ENCODE results near the gene MDP1.
A peak's percentile ranks its signal among the peaks of the same experiment; 100 is the strongest.
"Not testable (repeated sequence)": the region's sequence is repeated elsewhere in the genome, so short reads cannot be mapped to it uniquely, and the experiment has no call there.

Gene MDP1

DNA sequence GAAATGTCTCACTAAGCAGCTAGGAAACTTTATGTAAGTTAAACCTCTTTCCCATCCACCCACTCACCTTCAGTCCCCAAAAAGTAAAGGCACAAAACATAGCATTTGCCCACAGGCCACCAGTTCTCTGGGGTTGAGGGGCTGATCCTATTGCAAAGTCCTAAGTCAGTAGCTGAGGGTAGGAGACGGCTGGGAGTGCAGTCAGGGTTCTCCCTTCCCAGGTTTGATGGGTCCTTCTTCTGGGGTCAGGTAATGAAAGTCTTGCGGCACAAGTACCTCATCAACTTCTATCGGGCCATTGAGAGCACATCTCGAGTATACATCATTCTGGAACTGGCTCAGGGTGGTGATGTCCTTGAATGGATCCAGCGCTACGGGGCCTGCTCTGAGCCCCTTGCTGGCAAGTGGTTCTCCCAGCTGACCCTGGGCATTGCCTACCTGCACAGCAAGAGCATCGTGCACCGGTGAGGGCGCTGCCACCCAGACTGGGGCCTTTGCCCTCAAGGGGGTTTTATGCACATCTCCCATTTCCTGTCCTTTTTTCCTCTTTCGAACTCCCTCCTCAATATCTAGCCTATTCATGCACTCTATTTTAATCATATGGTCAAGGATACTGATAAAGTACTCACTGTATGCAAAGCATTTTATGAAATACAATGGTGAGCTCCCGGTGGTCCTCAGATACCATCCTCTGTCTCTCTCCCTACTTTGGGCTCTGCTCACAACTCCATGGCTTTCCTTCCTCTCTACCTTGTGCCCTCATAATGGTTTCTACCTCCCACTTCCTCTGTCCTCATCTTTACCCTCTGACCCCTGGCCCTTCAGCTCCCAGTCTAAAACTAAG is 9.4 kb downstream of the MDP1 start:
- no peaks in the 10 kb centered on the region for H3K27me3 ChIP-seq (ENCODE audit: low read depth, low read length)
- H3K27ac ChIP-seq (ENCODE audit: low read length): no peak overlapping the region
- H3K36me3 ChIP-seq (ENCODE audit: control insufficient read depth in 1 of 2, insufficient read depth in 2 of 2, low read length in 2 of 2): peaks cover 52% of the 10 kb centered on the region in 2 donors

DNA sequence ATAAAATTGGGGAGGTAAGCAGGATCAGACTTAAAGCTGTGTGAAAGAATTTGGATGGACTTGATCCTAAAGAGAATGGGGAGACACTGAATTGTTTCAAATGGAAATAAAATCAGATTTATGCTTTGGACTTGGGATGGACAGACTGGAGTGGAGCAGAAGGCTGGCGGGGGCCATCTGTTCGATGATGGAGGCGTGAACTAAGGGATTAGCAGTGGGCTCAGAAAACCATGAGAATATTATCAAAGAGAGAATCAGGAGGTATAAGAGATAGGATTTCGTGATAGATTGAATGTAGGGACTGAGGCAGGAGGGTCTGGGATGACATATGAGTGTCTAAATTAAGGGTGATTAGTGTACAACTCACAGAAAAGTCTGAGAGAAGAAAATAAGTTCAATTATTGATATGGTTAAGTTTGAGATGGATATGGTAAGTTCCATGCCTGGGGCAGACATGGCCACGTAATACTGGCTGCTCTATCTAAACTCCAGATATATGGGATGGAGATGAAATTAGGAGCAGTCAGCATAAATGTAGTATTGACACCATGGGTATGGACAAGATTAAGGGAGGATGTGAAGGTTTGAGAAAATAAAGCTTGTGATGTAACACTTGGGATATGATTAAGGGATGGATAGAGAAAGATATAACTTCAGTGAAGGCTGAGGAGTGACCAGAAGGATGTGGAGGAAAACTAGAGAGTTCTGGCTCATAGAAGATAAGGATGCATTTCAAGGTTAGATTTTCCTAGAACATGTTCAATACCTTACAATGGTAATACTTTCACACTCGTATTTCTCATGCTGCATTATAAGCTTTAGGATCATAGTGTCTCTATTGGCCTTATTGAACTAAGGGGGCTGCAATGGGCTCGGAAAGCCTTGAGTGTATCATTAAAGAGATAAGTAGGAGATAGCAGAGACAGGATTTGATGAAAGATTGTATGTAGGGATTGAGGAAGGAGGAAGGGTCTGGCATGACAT is 11.4 kb downstream of the MDP1 start:
- no peak overlapping the region for H3K27ac ChIP-seq (ENCODE audit: low read length)
- peaks cover 0 to 4% of the 10 kb centered on the region in 2 donors for H3K4me1 ChIP-seq (ENCODE audit: control insufficient read depth in 1 of 2, insufficient read depth in 2 of 2, low read length in 2 of 2)
- H3K9me3 ChIP-seq (ENCODE audit: control insufficient read depth in 1 of 2, low read length in 2 of 2): no peaks in the 10 kb centered on the region
- H3K4me3 ChIP-seq (ENCODE audit: low read depth in 1 of 2, low read length in 2 of 2): no peak overlapping the region
- H3K36me3 ChIP-seq (ENCODE audit: control insufficient read depth in 1 of 2, insufficient read depth in 2 of 2, low read length in 2 of 2): peaks cover 35 to 44% of the 10 kb centered on the region in 2 donors
- H3K27me3 ChIP-seq (ENCODE audit: low read depth, low read length): no peaks in the 10 kb centered on the region

More for the DNA sequence above, 9.4 kb downstream of the MDP1 start:
- Histone ChIP-seq H3K9me3 (ENCODE audit: control insufficient read depth in 1 of 2, low read length in 2 of 2) (no peaks in the 10 kb centered on the region), H3K4me1 (ENCODE audit: control insufficient read depth in 1 of 2, insufficient read depth in 2 of 2, low read length in 2 of 2) (peaks cover 4% of the 10 kb centered on the region in 2 donors), H3K4me3 (ENCODE audit: low read depth in 1 of 2, low read length in 2 of 2) (no peak overlapping the region)

GRCh38 chr14:24203249-24203886 is 12.5 kb downstream of the MDP1 start:
- not testable (repeated sequence) for H3K9me3 ChIP-seq (ENCODE audit: control insufficient read depth in 1 of 2, low read length in 2 of 2); H3K27ac ChIP-seq (ENCODE audit: low read length); H3K4me3 ChIP-seq (ENCODE audit: low read depth in 1 of 2, low read length in 2 of 2); H3K4me1 ChIP-seq (ENCODE audit: control insufficient read depth in 1 of 2, insufficient read depth in 2 of 2, low read length in 2 of 2); H3K27me3 ChIP-seq (ENCODE audit: low read depth, low read length)
- H3K36me3 ChIP-seq (ENCODE audit: control insufficient read depth in 1 of 2, insufficient read depth in 2 of 2, low read length in 2 of 2): peaks cover 27 to 38% of the 10 kb centered on the region in 2 donors

- peaks cover 20 to 30% of the 10 kb centered on the region in 2 donors for H3K36me3 ChIP-seq (ENCODE audit: control insufficient read depth in 1 of 2, insufficient read depth in 2 of 2, low read length in 2 of 2)
- not testable (repeated sequence) for H3K4me3 ChIP-seq (ENCODE audit: low read depth in 1 of 2, low read length in 2 of 2); H3K27me3 ChIP-seq (ENCODE audit: low read depth, low read length)
Observed at GRCh38 chr14:24202538-24202937, 13.3 kb downstream of the MDP1 start.

DNA sequence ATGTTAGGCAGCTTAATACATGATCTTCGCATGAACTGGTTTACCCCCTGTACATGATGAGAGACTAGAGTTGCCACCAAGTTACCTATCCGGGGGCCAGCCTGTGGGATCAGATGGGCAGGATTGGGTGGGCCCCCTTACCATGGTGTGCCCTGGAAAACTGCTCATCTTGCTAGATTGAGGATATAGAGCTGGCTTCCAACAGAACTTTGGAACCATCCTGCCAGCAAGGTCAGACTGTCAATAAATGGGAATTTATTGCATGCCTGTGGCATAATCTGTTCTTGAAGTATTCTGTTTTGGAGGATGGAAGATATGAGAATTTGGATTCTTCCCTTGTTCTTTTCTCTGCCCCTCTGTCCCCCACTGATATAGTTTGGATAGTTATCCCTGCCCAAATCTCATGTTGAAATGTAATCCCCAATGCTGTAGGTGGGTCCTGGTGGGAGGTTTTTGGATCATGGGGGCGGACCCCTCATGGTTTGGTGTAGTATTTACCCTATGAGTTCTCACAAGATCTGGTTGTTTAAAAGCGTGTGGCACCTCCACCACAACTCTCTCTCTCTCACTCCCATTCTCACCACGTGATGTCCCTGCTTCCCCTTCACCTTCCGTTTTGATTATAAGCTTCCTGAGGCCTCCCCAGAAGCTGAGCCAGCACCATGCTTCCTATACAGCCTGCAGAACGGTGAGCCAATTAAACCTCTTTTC is 16.9 kb downstream of the MDP1 start:
- Histone ChIP-seq H3K4me3 (ENCODE audit: low read depth in 1 of 2, low read length in 2 of 2) (no peak overlapping the region), H3K27ac (ENCODE audit: low read length) (no peak overlapping the region), H3K4me1 (ENCODE audit: control insufficient read depth in 1 of 2, insufficient read depth in 2 of 2, low read length in 2 of 2) (peaks cover 14 to 21% of the 10 kb centered on the region in 2 donors), H3K36me3 (ENCODE audit: control insufficient read depth in 1 of 2, insufficient read depth in 2 of 2, low read length in 2 of 2) (peaks cover 4 to 10% of the 10 kb centered on the region in 2 donors), H3K27me3 (ENCODE audit: low read depth, low read length) (no peaks in the 10 kb centered on the region), H3K9me3 (ENCODE audit: control insufficient read depth in 1 of 2, low read length in 2 of 2) (no peaks in the 10 kb centered on the region)

More at GRCh38 chr14:24202538-24202937, 13.3 kb downstream of the MDP1 start:
- not testable (repeated sequence) for H3K27ac ChIP-seq (ENCODE audit: low read length); H3K9me3 ChIP-seq (ENCODE audit: control insufficient read depth in 1 of 2, low read length in 2 of 2); H3K4me1 ChIP-seq (ENCODE audit: control insufficient read depth in 1 of 2, insufficient read depth in 2 of 2, low read length in 2 of 2)

DNA sequence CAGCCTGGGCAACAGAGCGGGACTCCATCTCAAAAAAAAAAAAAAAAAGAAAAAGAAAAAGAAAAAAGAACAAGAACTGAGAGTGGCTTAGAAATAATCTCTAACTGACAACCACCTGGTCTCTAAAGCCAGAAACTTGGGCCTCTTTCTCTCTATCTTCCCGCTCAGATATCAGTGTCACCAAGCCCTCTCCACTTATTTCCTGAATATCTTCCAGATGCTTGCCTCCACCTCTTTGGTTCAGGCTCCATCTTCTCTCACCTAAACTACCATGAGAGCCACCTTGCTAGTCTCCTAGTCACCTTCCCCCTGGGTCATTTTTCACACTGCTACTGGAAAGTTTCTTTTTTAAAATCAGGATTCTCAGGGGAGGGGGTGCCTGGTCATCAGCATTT is 18.8 kb downstream of the MDP1 start:
- H3K27me3 ChIP-seq (ENCODE audit: low read depth, low read length): no peaks in the 10 kb centered on the region
- peaks cover 11 to 18% of the 10 kb centered on the region in 2 donors for H3K36me3 ChIP-seq (ENCODE audit: control insufficient read depth in 1 of 2, insufficient read depth in 2 of 2, low read length in 2 of 2)
- peaks cover 14 to 23% of the 10 kb centered on the region in 2 donors for H3K4me1 ChIP-seq (ENCODE audit: control insufficient read depth in 1 of 2, insufficient read depth in 2 of 2, low read length in 2 of 2)
- H3K9me3 ChIP-seq (ENCODE audit: control insufficient read depth in 1 of 2, low read length in 2 of 2): no peaks in the 10 kb centered on the region
- no peak overlapping the region for H3K27ac ChIP-seq (ENCODE audit: low read length)
- H3K4me3 ChIP-seq (ENCODE audit: low read depth in 1 of 2, low read length in 2 of 2): no peak overlapping the region

GRCh38 chr14:24196071-24197055 is 19.5 kb downstream of the MDP1 start:
- H3K9me3 ChIP-seq (ENCODE audit: control insufficient read depth in 1 of 2, low read length in 2 of 2): no peaks in the 10 kb centered on the region

DNA sequence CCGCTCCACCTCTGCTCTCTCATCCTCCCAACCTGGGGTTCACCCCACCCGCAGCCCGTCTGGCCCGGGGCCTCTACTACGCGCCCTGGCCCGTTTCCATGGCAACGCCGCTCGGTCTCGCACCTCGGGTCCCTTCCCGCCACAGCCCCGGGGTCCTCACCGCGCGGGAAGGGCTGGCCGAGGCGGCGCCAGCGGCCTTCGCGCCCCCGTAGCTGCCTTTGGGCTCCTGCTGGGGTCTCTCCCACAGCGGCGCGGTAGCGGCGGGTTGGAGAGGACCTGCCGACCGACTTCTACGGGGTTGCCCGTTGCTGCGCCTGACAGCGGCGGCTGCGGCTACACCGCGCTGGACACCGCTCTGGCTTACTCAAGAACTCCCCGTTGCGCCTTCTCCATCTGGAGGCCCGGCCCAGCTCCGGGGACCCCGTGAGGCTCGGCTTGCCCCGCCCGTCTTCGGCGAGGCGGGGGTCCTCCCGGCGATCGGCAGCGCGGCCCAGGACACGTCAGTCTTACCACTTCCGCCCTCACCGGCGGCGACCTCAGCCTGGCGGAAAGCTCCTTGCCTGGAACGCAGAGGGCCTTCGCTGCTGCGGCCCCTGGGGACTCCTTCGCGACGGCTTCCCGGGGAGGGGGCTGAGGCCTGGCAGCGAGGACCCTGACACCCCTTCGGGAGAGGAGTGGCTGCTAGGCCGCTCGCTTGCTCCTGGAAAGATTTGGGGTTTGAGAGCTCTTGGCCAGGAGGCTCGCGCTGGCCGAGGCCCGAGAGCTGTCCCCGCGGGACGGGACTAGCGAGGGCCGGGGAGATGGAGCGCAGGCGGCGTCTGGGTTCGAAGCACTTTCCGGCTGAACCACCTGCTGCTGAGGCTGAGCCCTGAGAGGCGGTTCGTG is 20.4 kb downstream of the MDP1 start, which contains the start of gene TM9SF1:
Gene TM9SF1 (minus strand): TSS at position 256 of the 885 bp plus-strand sequence. CDS start 422 bp downstream, outside the sequence.
- H3K4me1 ChIP-seq (ENCODE audit: control insufficient read depth in 1 of 2, insufficient read depth in 2 of 2, low read length in 2 of 2): peaks cover 14 to 23% of the 10 kb centered on the region in 2 donors
- peak within 1 kb of the TSS; percentile 95 for H3K27ac ChIP-seq (ENCODE audit: low read length)
- no peaks in the 10 kb centered on the region for H3K9me3 ChIP-seq (ENCODE audit: control insufficient read depth in 1 of 2, low read length in 2 of 2)
- peak within 1 kb of the TSS; percentile 79 to 93 for H3K4me3 ChIP-seq (ENCODE audit: low read depth in 1 of 2, low read length in 2 of 2)
- H3K27me3 ChIP-seq (ENCODE audit: low read depth, low read length): no peaks in the 10 kb centered on the region
- peaks cover 12 to 17% of the 10 kb centered on the region in 2 donors for H3K36me3 ChIP-seq (ENCODE audit: control insufficient read depth in 1 of 2, insufficient read depth in 2 of 2, low read length in 2 of 2)

More at GRCh38 chr14:24196071-24197055, 19.5 kb downstream of the MDP1 start:
- H3K36me3 ChIP-seq (ENCODE audit: control insufficient read depth in 1 of 2, insufficient read depth in 2 of 2, low read length in 2 of 2): peaks cover 12 to 20% of the 10 kb centered on the region in 2 donors
- H3K27ac ChIP-seq (ENCODE audit: low read length): peak overlapping the region; percentile 95
- H3K4me1 ChIP-seq (ENCODE audit: control insufficient read depth in 1 of 2, insufficient read depth in 2 of 2, low read length in 2 of 2): peaks cover 14 to 23% of the 10 kb centered on the region in 2 donors
- peak overlapping the region; percentile 79 to 93 for H3K4me3 ChIP-seq (ENCODE audit: low read depth in 1 of 2, low read length in 2 of 2)
- no peaks in the 10 kb centered on the region for H3K27me3 ChIP-seq (ENCODE audit: low read depth, low read length)

DNA sequence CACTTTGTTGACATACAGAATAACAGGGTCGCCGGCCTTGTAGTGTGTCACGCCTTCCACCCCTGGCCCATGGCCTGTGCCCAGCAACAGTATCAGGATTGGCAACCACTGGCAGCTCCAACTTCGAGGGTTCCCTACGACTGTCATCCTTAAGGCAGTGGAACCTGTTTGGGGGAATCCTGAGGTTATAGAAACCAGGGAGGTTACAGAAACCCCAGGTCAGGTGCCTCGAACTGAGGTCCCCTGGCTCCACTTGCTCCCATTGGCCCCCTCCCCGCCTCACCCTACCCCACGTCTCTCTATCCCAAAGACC is 21.0 kb downstream of the MDP1 start:
- peaks cover 14 to 23% of the 10 kb centered on the region in 2 donors for H3K4me1 ChIP-seq (ENCODE audit: control insufficient read depth in 1 of 2, insufficient read depth in 2 of 2, low read length in 2 of 2)
- no peaks in the 10 kb centered on the region for H3K27me3 ChIP-seq (ENCODE audit: low read depth, low read length)
- H3K27ac ChIP-seq (ENCODE audit: low read length): peak overlapping the region; percentile 95
- no peaks in the 10 kb centered on the region for H3K9me3 ChIP-seq (ENCODE audit: control insufficient read depth in 1 of 2, low read length in 2 of 2)
- peaks cover 12 to 21% of the 10 kb centered on the region in 2 donors for H3K36me3 ChIP-seq (ENCODE audit: control insufficient read depth in 1 of 2, insufficient read depth in 2 of 2, low read length in 2 of 2)
- peak overlapping the region; percentile 79 to 93 for H3K4me3 ChIP-seq (ENCODE audit: low read depth in 1 of 2, low read length in 2 of 2)
